ENCODE measurements around the gene CDH23.

The CDH23 gene

DNA sequence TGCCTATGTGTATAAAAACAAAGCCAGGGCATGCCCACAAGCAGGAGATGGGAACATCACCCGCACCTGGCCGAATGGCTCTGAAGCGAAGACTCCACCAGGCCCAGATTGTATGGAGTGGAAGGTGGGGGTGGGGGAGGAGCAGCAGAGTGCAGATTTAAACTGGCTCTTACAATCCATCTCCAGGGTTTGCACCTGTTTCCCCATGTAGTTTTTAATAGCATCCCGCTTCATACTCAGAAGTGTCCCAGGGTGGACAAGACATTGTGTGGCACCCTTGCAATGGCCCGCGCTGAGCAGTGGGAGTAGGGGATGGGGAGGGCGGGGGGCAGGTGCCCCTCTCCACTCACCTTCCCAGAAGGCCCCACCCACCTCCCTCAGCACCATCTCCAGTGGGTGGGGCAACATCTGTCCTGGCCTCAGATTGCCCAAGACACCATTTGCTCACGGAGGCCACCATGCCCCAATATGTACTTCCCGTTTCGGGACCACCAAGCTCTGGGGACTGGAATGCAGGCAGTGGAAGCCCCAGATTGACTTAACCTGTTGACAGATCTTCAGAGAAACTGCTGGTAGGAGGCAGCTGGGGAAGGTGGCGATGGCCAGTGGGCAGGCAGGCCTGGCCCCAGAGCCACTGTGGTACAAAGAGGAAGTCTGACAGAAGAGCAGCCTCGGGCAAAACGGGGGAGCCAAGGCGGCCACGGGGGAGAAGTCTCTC is 353.6 kb downstream of the CDH23 start:
- peak; percentile 27 to 42 for DNase-seq

DNA sequence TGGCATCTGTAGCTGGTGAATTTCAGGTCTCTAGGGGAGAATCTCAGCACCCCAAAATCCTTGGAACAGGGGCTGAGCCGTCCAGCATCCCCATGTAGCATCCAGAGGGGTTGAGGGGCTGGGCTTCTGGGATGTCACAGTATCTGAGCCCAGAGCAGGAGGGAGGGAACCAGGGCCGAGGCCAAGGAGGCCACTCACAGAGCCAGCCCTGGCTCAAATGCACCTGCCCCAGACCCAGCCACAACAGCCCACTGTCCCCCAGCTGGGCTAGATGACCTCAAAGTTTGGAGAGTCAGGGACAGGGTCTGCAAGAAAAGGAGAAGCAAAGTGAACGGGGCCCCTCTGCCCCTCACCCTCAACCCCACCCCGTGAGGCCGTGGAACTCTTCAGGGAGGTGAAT is 354.3 kb downstream of the CDH23 start:
- DNase-seq = no peak

DNA sequence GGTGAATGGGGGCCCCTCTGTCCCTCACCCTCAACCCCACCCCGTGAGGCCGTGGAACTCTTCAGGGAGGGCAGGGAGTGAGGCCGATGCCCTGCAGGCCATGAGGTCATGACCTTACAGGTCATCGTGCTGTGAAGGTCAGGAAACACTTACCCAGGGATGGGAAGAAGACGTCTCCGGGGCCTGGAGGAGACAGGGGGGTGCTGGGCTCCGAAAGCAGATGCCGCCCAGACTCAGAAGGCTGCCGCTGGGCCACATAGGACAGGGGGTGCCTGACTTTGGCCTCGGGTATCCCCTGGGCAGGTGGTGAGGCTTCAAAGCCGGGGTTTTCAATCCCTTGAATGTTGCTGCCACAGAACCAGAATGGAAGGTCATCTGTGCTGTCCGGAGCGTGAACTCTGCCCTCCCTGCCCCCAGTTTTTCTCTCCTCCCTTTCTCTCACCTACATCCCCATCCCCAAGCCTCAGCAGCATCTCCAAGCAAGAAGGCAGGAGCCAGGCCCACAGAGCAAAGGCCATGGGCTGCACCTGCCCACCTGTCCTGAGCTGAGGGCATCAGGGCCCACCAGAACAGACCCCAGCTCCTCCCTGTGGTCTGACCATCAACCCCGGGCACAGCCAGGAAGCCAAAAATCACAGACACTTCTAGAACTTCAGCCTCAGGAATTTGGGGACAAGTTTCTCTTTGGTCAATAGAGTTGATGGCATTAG is 354.9 kb downstream of the CDH23 start:
- DNase-seq = no peak

DNA sequence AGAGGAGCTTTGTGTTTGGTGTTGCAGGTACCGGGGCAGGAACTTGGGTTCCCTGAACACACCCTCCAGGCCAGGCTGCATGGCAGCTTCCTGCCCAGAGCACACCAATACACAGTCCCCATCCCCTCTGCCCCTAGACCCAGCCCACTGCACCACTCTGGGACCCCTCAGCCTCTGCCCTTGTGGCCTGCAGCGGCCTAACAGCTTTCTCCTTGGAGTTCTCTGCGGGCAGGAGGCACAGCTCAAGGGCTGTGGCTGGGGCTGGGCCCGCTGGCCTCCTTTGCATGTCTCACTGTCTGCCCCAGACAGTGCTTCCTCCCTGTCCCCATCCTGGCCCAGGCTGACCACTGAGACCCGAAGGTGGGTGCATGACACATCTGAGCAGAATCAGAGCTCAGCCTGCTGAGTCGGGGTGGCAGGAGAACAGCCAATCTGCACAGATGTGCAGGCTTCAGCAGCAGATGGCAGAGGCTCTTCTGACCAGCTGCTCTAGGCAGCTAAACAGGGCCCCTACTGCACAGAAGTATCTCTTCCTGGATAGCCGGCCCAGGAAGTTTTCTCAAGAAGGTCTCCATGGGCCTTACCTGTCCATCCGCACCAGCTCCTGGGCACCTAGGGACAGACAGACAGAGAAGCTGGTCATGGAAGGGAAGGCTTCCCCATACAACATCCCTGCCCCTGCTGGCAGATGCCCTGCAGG is 355.8 kb downstream of the CDH23 start:
- no peak for DNase-seq

DNA sequence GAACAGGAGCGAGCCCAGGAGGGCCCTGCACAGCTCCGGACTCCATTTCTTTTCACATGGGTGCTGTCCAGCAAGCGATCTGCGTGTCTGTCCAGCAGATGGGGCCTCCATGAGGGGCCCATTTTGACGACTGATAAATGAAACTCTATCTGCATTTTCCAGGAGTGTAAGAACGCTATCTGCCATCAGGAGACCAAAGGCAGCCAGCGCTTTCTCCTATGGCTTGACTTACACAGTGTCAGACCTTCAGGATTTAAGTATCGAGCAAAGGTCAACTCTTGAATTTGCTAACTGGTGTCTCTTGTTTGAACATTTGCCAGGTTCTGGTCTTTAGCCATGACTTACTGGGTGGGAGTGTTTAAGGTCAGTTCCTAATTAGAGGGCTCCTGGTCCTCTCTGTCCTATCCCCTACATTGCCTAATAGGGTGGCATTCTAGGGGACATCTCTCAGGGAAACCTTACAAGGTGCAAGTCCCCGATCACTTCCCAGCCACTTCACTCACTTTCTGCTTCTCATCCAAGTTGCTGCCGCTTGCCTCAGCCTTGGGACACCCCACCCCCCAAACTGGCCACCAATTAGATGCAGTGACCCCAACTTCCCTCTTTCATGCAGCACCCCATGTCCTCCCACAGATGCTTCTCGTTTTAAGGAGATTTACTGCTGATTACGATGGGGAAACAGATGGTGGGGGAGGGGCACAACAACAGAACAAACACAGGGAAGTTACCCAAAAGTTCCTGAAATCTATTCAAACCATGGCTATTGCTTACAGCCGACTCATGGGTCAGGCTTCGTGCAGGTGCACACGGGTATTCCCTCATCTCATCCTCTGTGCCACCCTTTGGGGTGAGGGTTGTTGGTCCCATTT is 356.6 kb downstream of the CDH23 start:
- DNase-seq = peak; percentile 45 to 97

DNA sequence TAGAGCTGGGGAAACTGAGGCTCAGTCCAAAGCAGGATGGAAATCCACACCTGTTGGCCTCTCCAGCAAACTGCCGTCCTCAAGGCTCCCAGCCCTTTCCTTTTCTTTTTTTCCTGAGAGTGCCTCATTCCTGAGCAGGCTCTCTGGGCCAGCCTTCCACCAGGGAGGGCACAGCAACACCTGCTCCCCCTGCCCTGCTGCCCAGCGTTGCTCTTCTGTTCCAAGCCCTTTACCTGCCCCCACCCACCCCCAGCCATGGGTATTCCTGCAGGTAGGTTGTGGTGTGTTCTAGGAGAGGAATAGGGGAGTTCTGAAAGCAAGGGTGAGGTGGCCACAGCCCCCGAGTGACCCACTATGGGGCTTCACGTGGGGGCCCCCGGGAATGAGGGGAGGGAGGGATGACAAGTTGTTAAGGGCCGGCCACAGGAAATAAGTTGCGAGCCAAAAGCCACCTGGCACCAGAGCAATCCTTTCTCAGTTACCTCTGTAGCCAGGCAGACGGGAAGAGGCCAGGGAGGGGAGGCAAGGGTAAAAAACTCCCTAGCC is 357.3 kb downstream of the CDH23 start:
- no peak for DNase-seq

DNA sequence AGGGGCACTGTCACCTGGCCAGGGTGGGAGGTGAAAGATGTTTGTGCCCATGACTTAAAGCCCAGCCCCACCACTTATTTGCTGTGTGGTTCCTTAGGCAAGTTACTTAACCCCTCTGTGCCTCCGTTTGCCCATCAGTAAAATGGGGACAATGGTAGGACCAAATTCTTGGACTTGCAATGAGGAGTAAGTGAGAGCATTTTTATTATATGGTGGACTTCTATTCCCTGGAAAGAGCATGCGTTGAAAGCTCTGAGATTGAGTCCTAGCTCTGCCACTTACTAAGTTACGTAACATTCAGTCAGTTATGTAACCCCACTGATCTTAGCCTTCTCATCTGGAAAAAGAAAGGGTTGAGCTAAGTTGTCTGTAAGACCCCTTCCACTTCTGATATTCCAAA is 357.8 kb downstream of the CDH23 start:
- DNase-seq = no peak

DNA sequence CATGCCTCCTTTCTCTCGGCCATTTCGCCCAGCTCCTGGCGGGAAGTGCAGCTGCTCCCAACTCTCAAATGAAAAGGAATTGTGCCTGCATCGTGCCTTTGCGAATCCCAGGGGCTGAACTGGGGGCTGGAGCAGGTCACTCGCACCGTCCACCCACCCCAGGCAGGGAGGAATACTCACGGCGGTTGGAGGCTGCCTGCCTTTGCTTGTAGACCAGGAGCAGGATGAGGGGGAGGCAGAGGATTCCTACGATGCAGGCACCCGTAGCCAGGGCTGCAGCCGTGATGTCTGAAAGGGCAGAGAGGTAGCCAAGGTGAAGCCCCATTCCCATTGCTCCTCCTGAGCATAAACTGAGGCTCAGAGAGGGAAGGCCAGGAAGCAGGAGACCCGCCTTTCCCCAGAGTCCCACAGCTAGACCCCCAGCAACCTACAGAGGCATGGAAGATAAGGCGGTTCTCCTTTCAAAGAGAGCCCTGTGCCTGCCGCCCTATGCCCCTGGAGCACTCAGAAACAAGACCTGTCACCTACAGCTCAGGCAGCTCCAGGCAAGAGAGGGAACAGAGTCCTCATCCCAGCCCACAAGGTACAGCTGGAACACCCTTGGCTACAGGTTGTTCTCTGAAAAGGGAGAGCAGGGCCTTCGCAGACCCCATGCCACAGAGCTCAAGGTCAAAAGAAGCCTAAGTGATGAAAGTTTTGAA is 358.6 kb downstream of the CDH23 start:
- no peak for DNase-seq

DNA sequence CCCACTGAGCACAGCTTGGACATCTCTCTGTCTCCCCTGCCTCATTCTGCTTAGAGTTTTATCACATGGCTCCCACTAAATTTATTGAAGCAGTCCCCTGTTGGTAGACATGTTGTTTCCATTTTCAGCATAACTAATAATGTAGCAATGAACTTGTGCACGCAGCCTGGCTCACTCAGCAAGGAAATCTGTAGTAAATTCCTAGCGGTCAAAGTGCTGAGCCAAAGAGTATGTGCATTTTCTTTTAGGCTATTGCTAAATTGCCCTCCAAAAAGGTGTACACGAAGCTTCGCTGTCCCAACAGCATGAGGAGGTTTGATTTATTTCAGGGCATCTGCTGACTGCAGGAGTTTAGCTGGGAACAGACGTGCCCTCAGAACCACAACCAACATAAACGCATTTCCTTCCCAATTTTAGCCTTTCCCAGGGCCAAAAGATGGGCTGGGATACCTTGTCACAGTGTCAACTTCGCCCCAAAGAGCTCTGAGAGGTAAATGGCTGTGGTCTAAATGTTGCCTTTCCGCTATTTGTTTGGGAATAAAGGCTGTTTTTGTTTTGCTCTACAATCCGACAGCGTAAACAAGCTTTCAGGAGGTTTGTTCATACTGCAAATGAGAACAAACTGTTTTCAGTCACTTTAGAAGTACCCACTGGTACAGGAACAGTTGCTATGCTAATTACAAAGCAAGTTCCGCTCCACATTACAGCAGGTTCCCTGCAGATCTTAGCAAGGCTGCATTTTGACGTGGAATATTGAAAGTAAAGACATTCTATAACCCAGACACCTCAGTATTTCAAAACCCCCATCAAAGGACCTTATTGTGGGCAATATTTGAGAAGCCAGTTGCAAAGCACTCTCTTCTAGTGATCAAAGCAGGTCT is 359.8 kb downstream of the CDH23 start:
- DNase-seq = peak in 1 of 2 donors; percentile 13

DNA sequence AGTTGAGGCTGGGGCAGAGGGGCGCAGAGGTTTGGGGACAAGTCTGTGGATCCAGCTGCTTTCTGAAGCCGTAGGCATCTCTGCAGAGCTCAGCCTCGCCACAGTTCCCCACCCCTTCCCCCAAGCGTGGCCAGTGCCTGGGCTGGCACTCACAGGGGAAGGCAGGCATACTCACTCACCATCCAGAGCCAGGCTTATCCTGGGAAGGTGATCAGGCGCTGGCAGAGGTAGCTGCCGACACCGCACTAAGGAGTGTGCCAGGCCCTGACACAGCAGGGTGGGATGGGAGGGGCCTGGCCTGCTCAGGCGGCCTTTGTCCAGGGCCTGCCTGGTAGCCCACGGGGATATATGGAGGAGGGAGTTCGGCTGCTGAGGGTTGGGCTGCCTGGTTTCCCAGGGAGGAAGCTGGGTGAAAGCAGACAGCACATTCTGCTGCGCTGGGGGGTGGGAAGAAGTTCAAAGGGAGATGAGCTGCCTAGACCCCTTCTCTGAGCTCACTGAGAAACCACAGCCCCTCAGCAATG is 360.7 kb downstream of the CDH23 start:
- DNase-seq = no peak

DNA sequence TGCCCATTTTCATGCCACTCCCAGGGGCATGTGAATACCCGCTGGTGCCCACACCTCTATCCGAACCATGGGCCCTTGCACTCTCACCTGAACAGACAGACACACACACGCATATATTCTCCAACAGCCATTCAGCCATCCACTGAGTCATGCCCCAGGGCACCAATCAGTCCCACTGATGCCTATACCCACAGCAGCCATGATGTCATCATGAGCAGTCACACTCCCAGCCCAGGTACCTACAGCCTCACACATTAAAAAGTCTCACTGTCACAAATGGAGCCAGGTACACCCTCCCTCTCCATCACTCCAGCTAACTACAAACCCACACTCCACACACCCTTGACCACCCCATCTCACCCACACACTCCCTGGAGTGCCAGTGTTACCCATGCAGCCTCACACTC is 364.4 kb downstream of the CDH23 start:
- DNase-seq = no peak

DNA sequence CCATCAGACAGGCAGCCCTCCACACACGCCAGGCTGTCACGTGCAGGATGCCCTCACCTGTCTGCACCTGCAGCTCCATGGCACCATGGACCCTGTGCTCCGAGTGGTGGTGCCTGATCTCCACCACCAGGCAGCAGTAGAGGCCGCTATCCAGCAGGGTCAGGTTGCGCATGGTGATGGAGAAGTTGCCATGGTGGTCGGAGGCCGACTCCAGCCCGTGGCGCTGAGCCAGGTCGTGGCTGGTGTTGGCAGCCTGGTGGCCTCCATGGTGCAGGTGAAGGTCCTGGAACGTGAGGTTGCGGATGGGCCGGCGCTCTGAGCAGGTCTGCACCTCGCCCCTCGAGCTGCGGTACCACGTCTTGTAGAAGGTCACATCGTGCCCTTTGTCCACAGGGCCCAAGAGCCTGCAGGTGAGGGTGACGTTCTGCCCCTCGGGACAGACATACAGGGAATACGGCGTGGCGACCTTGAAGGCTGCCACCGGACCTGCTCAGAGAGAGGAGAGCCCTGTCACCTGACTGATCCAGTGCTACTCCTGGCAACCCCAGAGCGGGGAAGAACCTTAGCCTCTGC is 364.9 kb downstream of the CDH23 start:
- DNase-seq = no peak

DNA sequence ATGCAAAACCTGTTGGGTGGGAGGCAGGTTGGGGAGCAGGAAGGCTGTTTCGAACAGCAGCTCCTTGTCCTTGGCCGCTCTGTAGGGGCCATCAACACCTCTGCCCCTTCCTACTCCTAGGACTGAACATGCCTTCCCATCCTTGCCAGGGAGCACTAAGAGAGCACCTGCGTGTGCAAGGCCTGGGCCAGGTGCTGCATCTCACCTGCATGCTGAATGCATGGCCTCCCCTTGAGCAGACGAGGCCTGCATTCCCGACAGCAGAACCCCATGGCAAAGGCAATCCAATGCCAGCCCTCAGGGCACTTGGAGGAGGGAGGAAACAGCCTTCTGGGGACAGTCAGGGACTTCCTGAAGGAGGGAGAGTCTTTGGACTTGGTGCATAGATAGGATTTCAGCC is 365.6 kb downstream of the CDH23 start:
- no peak for DNase-seq

DNA sequence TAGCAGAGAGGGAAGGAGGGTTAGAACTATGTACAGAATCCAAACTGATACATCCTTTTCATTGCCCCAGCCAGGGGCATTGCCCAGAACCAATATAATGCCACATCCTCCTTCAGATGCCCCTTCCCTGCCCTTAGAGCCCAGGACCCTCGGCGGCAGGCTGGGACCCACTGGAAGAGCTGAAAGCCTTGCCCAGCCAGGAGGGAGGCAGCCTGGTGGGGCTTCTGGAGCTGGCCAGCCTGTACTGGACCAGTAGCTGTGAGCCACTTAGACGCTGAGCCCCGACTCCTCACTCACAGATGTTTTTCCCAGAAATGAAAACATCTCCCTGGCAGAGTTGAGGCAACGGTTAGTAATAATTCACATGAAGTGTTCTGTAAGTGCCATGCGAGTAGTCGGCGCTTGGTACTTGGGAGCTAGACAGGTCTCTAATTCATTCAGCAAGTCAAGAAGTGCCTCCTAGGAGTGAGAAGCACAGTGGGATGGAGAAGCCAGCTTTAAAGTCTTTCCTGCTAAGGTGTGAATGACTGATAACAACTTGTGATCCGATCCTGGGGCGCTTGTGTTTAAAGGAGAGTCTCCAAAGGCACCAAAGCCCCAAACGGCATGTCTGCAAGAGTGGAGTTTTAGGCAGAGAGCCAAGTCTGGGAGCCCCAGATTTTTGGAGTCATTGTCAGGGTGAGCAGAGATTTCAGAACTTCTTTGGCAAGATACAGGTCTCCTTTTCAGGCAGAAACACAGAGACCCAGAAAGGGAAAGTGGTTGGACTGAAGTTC is 366.8 kb downstream of the CDH23 start:
- DNase-seq = no peak

DNA sequence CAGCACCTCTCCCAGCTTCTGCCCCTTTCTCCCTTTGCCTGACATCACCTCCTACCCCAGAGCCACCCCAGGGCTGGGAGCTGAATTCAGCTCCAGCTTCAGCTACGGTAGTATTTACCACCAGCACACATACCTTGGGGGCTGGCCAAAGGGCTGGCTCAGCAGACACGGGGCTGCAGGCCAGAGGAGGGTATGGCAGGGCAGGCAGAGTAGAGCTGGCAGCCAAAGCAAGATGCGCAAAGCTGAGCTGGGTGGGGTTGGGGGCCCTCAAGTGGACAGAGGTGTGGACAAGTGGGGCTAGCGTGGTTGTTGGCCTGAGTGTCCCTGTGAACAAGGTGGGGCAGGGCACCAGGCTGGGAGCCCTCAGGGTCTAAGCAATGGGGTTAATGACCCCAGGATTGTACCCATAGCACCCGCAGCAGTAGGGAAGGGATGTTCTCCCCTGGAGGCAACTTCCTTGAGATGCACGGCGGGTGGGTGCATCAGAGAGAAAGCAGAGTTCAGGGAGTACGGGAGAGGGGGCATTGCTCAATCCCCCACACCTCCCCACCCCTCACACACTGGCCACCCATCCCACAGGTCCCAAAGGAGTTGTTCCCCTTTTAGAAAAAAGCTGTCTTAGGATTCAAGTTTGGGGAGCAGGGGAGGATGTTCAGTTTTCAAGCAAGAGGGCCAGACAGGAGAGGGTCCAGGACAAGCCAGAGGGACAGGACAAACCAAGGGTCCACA is 368.6 kb downstream of the CDH23 start:
- no peak for DNase-seq

DNA sequence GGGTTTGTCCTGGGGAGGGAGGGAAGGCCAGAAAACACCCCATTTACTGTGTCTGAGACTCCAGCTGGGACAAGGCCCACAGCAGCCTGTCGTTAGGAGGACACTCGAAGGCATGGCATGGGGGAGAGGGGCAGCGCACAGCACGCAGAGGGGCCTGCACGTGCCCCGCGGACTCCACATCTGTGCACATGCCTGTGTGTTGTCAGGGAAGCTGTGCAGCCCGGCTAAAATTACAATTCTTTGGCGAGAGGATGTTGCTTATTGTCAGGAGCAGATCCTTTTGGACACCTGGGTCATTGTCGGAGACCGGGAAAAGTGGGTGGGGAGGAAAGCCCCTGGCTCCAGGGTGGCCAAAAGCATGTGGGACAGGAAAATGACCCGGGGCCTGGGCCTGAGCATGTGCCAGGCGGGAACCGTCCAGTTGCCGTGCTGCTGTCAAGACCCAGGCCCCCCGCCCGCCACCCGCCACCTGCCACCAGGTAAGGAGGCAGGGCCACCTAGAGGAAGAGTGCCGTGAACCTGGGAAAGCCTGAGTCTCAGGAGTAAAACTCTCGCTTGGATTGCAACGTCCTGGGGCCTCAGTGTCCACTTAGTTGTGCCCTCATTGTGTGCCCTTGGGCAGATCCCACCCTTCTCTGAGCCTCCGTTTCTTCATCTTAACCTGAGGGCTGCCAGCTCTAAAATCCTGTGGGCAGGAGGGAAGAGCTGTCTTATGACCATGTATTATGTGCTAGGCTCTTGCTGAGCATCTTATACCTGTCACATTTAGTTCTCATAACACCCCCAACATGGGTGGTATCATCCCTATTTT is 369.4 kb downstream of the CDH23 start:
- no peak for DNase-seq

DNA sequence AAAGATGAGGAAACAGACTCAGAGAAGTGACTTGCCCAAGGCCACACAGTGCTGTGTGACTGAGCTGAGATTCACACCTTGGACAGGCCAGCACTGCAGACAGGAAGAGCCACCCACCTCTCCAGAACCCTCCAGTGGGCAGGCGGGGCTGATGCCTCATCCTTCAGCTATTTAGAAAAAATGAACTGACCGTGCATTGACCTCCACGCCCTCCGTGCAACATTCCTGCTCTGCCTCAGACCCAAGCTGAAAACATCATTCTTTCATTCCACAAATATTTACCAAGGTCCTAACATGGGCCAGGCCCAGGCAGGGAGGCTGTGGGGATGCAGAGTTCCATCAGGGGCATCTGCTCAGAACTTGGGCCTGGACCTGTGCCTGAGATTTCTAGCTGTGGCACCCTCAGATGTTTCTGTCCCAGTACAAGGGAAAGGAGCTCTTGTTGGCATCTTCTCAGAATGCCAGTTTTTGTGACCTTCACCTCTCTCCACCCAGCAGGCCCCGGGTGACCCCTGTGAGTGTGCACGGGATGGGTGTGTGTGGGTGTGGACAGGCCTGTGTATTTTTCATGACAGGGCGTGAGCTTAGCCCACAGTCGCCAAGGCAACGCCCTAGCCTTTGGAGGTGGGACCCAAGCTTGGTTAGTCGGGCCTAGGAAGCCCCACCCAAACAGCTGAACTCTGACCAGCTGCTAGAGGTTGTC is 370.1 kb downstream of the CDH23 start:
- DNase-seq = no peak

Measured in bone marrow (tissue), 2 donors.